SIG-M5 treated with dmso at 0.1 percent for 504 hours (cell line): ENCODE results near the gene GPR35.

Source experiments
- DNase-seq: peaks from one replicate; lab custom pipeline; 2025; ENCODE audit not compliant: unreplicated experiment; lab: John Stamatoyannopoulos, UW

Gene GPR35

DNA sequence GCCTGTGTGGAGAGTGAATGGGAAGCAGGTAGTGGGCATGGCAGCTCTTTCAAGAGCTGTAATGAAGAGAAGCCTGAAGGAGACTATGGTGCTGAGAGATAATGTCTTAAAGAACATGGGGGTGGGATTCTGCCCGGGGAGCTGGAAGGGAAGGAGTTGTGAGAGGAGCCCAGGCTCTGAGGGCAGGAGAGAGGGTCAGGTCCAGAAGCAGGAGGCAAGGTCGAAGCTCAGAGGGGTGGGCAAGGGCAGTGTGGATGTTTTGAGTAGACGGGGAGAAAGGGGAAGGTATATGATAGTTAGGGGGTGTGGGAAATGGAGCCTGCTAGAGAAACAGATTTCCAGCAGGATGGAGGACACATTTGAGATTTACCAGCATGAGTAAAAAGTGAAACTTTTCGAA lies 36.6 kb upstream of the GPR35 start:
- no peak for DNase-seq

DNA sequence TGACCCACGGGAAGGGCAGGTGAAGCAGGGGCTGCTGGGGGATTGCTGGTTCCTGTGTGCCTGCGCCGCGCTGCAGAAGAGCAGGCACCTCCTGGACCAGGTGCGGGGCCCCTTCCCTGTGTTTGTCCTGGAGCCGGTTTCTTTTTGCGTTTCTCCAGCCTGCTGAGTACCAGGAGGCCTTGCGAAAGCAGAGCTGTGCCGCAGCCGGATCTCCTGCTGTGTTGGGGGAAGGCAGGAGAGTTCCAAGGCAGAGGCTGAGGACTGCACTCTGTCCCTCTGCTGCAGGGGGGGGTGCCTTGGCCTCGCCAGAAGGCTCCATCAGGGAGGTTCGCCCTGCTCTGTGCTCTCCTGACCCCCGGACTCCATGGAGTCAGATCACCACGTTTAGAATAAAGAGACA lies 35.9 kb upstream of the GPR35 start:
- no peak for DNase-seq

DNA sequence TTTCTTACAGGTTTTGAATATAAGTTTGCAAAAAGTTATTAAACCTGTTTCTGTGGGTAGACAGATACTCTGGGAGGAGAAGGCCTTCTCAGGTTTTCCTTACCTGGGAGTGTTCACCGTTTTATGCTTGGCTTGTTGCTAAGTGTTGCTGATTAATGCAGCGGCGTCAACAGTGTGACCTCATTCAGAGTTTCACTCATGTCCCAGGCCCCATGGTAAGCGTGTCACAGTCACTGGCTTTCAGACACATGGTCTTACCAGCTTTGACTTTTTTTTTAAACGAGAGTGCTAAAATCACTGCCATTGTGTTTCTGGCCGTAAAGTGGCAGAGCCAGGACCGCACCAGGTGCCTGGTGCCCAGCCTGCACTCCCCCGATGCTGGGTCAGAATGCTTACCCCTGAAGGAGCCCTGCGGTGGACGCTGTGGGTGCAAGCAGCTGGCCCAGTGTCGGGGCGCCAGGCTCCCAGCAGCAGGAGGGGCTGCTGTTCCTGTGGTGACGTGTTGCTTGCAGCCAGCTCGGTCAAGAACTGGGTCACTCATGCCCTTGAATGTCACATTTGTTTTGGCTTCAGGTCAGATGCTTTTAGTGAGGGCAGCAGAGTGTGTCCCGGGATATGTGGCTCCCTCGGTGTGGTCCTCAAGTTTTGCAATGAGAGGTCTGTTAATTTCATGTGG lies 35.3 kb upstream of the GPR35 start:
- no peak for DNase-seq

DNA sequence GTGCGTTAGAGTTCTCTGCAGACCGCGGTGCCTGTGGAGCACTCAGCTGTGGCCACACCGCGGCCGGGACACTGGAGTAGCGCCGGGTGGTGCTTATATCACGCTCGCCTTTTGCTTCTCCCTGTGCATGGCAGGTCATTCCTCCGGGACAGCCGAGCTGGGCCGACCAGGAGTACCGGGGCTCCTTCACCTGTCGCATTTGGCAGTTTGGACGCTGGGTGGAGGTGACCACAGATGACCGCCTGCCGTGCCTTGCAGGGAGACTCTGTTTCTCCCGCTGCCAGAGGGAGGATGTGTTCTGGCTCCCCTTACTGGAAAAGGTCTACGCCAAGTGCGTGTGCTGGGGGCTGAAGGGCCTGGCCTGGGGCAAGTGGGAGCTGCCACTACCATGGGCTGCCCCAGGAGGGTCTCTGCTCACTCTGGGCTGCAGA lies 34.6 kb upstream of the GPR35 start:
- DNase-seq = no peak

DNA sequence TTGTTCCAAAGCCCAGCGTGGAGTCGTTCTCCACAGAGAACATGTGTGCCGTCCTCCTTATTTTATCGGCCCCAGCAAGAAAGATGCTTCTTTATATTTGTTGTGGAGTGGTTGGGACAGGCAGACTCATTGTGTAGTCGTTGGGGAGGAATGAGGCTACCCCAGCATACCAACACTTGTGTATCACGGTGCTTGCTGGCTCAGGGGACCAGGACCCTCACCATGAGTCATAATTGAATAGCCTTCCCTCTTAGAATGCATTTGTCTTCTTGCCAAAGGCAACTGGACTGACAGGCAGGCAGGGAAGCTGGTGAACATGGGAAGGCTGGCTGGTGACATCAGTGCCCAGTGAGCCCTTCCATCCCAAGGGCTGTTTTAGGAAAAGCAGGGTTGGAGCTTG lies 34.1 kb upstream of the GPR35 start:
- DNase-seq = no peak

DNA sequence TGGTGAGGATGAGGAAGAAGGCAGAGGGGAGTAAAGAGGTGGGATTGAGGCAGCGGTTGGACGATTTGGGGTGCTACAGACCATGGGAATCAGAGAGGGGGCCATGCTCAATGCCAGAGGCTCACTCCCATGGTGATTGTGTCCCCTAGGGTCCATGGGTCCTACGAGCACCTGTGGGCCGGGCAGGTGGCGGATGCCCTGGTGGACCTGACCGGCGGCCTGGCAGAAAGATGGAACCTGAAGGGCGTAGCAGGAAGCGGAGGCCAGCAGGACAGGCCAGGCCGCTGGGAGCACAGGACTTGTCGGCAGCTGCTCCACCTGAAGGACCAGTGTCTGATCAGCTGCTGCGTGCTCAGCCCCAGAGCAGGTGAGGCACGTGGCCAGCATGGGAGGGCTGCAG lies 33.5 kb upstream of the GPR35 start:
- no peak for DNase-seq

DNA sequence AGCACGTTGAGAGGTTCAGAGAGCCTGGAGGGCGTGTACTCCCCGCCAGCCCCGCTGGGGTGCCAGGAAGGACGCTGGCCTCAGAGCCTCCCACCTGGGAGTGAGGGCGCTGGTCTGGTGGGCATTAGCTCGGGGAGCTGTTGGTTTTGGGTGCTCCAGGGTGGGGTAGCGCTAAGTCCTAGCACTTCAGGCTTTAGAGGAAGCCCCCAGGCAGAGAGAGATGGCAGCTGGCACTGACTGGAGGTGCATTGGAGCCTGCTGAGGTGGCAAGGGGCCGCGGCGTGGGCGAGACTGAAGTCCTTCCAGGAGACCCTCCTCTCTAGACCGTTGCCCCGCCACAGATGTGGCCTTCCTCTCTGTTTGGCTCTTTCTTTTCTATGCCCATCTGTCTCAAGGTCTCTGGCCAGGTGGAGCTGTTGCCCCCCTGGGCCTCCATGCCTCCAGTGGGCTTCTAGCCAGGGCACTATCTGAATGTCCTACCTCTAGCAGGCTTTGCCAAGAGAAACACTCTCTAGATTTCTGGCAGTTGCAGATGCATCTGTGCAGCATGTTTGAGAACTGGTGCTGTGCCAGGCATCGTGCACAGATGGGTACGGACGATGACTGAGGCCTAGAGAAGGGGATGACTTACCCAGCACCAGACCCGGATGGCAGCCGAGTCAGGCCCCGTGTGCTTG lies 32.1 kb upstream of the GPR35 start:
- DNase-seq = no peak

DNA sequence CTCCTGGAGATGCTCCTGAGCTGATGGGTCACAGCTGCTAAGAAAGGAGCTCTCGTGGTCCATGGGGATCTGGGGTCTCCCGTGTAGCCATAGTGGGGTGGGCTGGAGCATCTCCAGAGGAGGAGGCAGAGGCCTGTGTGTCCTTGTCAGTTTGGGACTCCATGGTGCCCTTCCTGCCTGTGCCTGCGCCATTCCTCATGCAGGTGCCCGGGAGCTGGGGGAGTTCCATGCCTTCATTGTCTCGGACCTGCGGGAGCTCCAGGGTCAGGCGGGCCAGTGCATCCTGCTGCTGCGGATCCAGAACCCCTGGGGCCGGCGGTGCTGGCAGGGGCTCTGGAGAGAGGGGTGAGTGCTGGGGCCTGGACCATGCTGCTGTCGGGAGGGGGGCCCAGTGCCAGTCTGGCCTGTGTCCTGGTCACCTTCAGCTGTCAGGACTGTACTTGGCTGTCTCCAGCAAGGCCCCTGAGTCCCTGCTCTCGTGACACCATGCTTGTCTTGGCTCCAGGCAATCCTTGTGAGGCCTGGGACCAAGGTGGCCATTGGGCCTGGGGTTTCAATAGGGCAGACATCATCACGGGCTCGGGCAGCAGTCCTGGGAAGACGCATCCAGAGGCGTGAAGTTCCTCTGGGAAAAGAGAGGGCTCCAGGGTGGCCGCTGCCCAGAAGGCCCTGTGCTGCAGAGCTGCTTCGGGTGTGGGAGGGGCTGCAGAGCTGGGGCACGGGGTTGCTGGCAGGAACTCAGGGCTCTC lies 31.4 kb upstream of the GPR35 start:
- DNase-seq = no peak

DNA sequence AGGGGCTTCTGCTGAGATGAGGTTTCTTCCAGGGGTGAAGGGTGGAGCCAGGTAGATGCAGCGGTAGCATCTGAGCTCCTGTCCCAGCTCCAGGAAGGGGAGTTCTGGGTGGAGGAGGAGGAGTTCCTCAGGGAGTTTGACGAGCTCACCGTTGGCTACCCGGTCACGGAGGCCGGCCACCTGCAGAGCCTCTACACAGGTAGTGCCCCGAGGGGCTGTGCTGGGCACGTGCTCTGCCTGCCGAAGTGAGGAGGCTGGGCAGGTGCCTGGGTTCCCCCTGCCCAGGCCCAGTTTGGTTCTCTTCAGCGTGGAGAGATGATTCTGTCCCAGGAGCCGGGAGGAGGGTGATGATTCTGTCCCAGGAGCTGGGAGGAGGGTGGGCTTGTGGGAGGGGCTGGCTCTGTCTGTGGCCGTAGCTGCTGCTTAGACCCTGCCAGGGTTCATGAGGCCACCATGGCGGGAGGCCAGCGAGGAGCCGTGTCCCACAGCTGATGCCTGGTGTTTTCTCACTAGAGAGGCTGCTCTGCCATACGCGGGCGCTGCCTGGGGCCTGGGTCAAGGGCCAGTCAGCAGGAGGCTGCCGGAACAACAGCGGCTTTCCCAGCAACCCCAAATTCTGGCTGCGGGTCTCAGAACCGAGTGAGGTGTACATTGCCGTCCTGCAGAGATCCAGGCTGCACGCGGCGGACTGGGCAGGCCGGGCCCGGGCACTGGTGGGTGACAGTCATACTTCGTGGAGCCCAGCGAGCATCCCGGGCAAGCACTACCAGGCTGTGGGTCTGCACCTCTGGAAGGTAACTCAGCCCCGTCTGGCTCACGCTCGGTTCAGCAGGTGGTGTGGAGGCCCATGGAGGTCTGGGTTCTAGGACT lies 30.5 kb upstream of the GPR35 start:
- DNase-seq = no peak

DNA sequence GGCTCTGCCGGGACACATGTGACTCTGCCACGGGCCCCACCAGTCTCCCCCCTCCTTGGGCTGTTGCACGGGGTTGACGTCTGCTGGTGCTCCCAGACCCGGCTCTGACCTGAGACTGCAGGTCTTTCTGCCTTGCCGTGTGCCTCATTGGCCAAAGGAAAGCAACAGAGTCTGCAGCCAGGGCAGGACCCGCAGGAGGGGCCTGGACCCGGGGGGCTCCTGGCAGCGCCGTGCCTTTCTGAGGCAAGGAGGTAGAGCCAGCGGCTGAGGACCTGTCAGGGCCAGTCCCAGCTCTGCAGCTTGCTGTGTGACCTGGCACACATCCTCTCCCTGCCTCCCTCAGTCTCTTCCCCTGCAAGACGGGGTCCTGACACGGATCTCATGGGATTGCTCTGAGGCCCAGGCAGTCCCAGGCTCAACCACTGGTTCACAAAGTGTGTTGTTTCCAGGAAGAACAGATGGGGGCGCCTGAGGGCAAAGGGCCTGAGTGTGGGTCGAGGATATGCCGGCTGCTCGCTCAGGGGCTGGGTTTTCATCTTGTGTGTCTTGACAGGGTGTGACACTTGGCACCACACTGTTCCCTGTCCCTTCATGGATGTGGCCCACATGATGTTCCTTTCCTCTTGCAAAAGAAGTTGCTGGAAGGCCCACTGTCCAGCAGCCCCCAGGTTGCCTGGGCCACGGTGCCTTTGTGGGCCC lies 29.8 kb upstream of the GPR35 start:
- DNase-seq = peak; percentile 19

DNA sequence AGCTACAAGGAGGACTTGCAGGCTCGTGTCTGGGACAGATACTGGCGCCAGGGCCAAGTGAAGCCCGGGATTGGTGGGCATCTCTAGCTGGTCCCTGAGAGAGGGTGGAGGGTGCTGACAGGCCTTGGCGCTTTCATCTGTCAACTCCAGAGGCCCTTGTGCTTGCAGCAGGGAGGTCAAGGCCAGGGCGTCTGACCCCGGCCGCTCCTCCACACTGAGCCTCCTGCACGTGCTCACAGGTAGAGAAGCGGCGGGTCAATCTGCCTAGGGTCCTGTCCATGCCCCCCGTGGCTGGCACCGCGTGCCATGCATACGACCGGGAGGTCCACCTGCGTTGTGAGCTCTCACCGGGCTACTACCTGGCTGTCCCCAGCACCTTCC lies 29.2 kb upstream of the GPR35 start:
- DNase-seq = no peak

DNA sequence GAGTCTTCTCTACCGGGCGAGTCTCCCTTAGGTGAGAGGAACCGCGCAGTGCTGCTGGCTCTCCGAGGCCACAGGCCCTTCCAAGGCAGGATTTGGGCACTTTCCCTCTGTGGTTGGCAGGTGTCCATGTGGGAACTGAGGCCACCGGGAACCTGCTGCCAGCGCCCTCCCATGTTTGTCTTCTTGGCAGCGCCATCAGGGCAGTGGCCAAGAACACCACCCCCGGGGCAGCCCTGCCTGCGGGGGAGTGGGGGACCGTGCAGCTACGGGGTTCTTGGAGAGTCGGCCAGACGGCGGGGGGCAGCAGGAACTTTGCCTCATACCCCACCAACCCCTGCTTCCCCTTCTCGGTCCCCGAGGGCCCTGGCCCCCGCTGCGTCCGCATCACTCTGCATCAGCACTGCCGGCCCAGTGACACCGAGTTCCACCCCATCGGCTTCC lies 28.8 kb upstream of the GPR35 start:
- no peak for DNase-seq

DNA sequence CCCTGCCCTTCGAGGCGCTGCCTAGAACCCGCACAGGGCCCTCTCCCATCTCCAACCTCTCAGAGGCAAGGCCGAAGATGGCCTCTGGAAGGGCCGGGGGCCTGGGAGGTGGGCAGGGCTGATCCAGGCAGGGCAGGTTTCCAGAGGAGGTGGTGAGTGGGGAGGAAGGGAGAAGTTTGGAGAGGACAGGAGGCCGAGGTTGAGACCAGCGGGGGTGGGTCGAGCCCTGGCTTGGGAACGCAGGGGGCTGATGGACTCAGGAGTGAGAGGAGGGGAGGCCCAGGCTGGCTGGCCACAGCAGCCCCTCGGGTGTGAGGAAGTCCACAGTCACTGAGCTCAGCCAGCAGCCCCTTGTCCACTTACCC lies 28.2 kb upstream of the GPR35 start:
- no peak for DNase-seq

DNA sequence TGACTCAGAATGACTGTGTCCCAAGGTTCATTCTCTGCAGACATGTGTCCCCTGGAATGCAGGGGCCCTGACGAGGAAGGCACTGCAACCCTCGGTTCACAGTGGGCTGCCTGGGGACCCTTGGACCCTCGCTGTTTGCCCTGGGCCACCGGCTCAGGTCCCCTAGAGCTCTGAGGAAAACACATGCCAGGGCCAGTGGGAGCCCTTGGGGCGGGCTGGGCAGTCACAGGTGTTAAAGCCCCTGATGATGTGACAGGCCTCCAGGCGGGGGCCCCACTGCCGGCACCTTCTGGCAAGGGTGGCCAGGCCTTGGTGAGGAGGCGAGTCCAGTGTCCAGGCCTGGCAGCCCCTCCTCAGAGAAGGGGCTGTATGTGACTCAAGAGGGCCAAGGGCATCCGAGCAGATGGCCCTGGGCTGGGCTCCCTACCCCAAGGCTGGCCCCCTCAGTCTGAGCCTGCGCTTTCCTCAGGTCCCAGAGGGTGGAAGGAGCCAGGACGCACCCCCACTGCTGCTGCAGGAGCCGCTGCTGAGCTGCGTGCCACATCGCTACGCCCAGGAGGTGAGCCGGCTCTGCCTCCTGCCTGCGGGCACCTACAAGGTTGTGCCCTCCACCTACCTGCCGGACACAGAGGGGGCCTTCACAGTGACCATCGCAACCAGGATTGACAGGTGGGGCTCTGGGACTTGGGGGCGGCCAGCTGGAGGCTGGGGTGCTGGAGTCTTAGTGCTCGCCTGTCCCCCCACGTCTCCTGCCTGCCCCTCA lies 27.7 kb upstream of the GPR35 start:
- DNase-seq = no peak

DNA sequence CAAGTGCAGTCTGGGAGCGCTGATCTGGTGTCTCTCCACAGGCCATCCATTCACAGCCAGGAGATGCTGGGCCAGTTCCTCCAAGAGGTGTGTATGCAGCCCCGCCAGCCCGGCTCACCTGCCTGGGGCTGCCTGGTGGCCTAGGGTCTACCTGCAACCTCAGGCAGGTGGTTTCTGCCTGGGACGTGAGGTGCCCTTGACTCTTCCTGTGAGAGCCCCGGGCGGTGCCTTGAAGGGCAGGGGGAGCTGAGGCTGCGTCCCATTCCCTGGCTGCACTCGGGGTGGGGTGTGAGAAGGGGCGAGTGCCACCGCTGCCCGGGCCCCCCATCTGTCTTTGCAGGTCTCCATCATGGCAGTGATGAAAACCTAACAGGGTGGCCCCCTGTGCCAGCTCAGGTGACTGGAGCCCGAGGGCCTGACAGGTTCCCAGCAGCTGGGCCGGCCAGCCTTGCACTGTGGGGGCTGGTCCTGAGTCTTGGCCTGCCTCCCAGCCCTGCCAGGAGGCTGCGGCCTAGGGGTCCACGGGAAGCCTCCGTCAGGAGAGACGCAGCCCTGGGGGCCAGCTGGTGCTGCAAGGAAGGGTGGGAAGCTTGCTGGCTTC lies 26.9 kb upstream of the GPR35 start:
- DNase-seq = no peak

DNA sequence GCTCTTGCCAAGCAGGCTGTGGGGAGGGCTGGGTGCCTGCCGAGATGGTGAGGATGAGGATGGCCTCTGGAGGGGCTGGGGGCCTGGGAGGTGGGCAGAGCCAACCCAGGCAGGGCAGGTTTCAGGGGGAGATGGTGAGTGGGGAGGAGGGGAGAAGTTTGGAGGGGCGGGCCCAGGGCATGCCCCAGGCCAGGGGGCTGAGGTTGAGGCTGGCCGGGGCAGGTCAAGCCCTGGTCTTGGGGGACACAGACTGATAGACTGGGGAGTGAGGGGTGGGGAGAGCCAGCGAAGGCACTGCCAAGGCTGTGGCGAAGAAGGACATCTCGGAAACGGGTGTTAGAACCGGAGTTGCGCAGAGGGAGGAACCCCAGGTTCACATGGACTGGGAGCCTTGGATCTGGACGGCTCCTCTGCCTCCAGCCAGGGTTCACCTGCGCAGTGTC lies 26.1 kb upstream of the GPR35 start:
- no peak for DNase-seq

DNA sequence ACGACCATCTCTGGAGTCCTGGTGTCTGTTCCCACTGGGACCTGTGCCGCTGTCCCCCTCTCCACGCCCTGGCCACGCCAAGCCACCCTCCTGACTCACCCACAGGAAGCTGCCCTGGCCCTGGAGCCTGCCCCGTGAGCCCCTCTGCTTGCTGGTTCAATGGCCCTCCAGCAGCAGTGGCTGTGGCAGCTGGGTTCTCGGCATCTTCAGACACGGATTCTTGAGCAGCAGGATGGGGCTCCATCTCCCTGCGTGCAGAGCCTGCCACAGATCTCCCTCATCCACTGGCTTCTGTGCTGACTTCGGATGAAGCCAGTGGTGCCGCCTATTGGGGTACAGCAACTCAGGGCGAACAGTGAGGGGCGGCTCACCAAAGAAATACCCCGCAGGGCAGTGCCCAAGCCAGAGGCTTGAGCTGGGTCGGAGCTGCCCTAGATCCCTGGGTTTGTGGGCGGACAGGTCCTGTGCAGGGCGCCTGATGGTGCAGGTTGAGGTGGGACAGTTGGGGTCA lies 24.8 kb upstream of the GPR35 start:
- no peak for DNase-seq

DNA sequence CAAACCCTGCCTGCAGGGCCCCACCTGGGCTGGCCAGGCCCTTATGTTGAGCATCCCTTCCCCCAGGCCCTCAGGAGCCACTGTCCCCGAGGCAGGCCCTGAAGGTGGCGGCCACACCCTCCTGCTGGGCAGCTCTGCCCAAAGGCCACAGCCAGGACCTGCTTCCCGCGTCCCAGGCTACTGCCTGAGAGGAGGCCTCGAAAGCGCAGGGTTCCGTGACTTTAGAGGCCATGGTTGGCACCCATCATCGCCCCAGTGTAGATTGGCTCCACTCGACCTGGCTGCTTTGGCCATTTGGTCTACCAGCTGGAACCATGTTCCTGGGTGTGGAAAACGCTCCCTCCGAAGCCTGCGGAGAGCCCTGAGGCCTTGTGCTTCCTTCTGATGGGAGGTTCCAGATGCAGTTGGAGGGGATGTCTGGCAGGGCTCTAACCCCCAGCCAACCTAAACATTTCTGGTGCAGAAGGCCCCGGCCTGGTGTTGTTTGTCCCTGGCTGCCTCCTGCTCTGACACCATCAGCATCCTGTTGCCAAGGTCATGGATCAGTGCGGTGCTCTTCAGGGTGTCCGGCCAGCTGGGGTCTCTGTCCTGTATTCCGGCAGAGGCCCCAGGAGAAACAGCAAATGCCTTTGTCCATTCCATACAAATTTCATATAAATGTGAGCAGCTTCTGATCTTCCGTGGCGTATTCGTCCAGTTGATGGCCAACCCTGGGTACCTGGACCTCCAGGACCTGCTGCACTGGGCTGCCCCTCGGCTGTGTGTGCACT lies 24.0 kb upstream of the GPR35 start:
- no peak for DNase-seq

DNA sequence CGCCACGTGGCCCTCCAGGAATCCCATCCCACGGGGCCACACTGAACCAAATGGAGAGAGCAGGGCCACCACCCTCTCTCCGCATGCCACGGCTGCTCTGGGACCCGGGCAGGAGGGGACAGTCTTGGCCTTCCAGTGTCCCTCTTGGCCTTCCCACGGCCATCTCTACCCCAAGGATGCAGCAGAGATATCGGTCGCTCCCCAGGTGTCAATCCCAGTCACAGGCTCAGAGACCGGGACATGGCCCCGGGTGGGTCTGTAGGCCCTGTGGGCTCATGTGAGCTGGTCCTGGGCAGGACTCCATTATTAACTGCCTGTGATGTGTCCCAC lies 23.5 kb upstream of the GPR35 start:
- no peak for DNase-seq
